ENCODE measurements around the gene ABLIM1.

- TF ChIP-seq CTCF (tag by site-specific recombination; IDR thresholded peaks at IDR 0.05) (no peak), REST (tag by site-specific recombination; IDR thresholded peaks at IDR 0.05) (no peak), ZNF157 (tag by site-specific recombination; IDR thresholded peaks at IDR 0.05) (no peak), ZNF654 (tag by site-specific recombination; IDR thresholded peaks at IDR 0.05; ENCODE audit: low read depth) (peak; percentile 78), ZNF350 (tag by site-specific recombination; IDR thresholded peaks at IDR 0.05) (no peak), HOXC10 (CRISPR knock-in tag; IDR thresholded peaks at IDR 0.05) (no peak), ZNF184 (tag by site-specific recombination; IDR thresholded peaks at IDR 0.05) (no peak), ZBTB11 (tag by site-specific recombination; conservative IDR thresholded peaks at IDR 0.05; ENCODE audit: low read depth) (no peak), ZEB2 (tag by site-specific recombination; IDR thresholded peaks at IDR 0.05) (no peak), ZNF843 (tag by site-specific recombination; IDR thresholded peaks at IDR 0.05) (no peak), ZNF335 (tag by site-specific recombination; conservative IDR thresholded peaks at IDR 0.05) (no peak), ZNF830 (tag by site-specific recombination; IDR thresholded peaks at IDR 0.05; ENCODE audit: low read depth) (no peak), MYNN (tag by site-specific recombination; IDR thresholded peaks at IDR 0.05; ENCODE audit: borderline replicate concordance) (no peak), ZNF449 (tag by site-specific recombination; IDR thresholded peaks at IDR 0.05) (no peak)
These were observed 107.1 kb downstream of the ABLIM1 start for GRCh38 chr10:114550756-114551635.
